Measurements from ENCODE around the gene TGFBI.

TGFBI gene

GRCh38 chr5:136007271-136007670 lies 21.5 kb upstream of the TGFBI start:
- H3K4me3 ChIP-seq (ENCODE audit: low read depth, low read length) = no peak overlapping the region
- TF ChIP-seq, protein P1, sequence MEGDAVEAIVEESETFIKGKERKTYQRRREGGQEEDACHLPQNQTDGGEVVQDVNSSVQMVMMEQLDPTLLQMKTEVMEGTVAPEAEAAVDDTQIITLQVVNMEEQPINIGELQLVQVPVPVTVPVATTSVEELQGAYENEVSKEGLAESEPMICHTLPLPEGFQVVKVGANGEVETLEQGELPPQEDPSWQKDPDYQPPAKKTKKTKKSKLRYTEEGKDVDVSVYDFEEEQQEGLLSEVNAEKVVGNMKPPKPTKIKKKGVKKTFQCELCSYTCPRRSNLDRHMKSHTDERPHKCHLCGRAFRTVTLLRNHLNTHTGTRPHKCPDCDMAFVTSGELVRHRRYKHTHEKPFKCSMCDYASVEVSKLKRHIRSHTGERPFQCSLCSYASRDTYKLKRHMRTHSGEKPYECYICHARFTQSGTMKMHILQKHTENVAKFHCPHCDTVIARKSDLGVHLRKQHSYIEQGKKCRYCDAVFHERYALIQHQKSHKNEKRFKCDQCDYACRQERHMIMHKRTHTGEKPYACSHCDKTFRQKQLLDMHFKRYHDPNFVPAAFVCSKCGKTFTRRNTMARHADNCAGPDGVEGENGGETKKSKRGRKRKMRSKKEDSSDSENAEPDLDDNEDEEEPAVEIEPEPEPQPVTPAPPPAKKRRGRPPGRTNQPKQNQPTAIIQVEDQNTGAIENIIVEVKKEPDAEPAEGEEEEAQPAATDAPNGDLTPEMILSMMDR (IDR thresholded peaks at IDR 0.05; ENCODE audit: borderline replicate concordance, insufficient read depth, low read depth, low read length) = no peak

GRCh38 chr5:136011414-136012001 lies 17.3 kb upstream of the TGFBI start:
- H3K4me3 ChIP-seq (ENCODE audit: low read depth, low read length) = no peak overlapping the region
- TF ChIP-seq, protein P1 (IDR thresholded peaks at IDR 0.05; ENCODE audit: borderline replicate concordance, insufficient read depth, low read depth, low read length) = no peak

- H3K4me3 ChIP-seq (ENCODE audit: low read depth, low read length) = no peak overlapping the region
- TF ChIP-seq, protein P1 (IDR thresholded peaks at IDR 0.05; ENCODE audit: borderline replicate concordance, insufficient read depth, low read depth, low read length) = no peak
Measured at GRCh38 chr5:136012041-136012804, 16.6 kb upstream of the TGFBI start.

- TF ChIP-seq, protein P1 (IDR thresholded peaks at IDR 0.05; ENCODE audit: borderline replicate concordance, insufficient read depth, low read depth, low read length) = no peak
- H3K4me3 ChIP-seq (ENCODE audit: low read depth, low read length) = no peak overlapping the region
Measured at GRCh38 chr5:136013559-136013958, 15.2 kb upstream of the TGFBI start.

DNA sequence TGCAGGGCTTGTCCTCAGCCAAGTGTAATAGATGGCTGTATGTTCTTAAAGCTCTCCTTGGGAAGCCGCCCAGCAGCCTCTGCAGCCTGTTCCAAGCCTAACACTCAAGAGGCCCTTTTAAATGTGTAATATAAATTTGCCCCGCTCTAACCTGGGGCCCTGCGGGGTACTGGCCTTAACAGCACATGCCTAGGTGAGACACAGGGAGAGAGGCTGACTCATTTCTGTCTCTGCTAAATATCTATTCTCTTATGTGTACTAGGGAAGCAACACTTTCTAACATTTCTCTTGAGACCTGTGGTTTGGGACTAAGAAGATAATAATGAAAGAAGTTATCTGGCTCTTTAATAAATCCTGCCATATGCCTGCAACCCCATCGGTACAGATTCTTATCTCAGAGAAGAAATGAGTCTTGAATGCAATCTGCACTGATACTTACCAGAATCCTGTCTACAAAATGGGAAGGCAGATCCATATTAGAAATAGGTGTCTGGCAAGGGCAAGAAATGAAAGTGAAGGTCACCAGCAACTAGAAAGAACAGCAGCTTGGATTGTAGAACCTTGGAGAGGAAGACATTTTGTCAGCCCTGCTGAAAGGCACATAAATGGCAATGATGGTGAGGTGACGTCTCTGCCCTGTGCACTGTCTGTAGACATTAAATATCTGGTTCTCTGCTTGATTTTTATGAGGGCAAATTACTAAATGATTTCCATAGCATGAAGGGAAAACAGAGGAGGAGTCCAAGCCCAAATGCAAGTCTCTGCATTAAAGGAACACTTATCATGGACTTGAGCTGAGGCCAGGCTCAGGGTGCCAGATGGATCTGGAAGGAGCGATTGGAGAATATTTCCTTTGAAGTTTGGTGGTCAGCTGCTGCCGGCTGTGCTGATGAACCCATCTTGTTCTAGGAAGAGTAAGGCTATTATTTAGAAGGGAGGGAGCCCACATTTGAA lies 14.5 kb upstream of the TGFBI start:
- no peak overlapping the region for H3K4me3 ChIP-seq (ENCODE audit: low read depth, low read length)
- TF ChIP-seq, protein P1 (IDR thresholded peaks at IDR 0.05; ENCODE audit: borderline replicate concordance, insufficient read depth, low read depth, low read length) = no peak

DNA sequence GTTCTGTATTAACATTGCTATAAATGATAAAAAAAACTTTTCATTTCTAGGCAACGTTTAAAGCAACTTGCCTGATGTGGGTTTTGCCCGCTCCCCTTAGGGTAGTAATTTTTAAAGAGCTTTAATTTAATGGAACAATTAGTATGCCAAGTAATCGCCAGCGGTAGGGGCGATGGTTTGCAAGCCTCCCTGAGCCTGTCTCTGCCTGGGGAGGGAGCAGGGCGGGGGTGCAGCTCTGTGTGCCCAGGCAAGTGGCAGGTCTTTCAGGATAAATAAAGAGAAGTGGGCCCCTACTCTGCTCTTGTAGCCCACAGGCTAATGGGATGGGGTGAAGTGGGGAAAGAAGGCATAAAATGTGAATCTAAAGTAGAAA lies 13.8 kb upstream of the TGFBI start:
- TF ChIP-seq, protein P1 (IDR thresholded peaks at IDR 0.05; ENCODE audit: borderline replicate concordance, insufficient read depth, low read depth, low read length) = no peak
- H3K4me3 ChIP-seq (ENCODE audit: low read depth, low read length) = no peak overlapping the region

Measured in GM12875 (cell line).